ENCODE results near the gene DNTTIP2.

The DNTTIP2 gene

DNA sequence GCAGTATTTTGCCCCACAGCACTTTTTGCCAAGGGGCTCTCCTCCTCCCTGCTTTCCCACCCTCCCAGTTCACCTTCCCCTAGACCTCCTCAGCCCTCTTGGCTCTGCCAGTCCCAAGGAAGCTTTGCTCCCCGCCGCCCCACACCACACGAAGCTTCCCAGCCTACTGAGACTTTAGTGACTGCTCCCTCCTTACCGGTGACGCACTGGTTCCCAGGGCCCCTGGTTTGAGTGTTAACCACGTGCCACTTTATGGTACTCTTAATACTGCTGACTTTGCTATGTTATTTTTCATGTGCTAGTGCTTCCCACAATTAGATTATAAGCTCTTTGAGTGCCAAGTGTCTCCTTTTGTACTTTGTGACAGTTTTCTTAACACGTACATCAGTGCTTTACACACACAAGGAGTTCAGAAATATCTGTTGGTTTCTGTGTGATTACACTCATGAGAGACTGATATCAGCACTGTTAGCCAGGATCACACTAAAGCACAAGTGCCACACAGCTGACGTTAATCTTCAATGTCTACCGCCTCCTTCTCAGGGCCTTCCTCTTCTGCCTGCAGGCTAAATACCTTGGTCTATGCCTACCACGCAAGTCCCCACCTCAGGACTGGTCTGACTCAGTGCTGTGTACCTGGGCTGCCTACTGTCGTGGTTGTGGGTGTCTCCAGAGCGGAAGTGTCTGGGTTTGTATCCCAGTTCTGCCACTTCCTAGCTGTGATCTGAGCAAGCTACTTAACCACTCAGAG lies 61.0 kb downstream of the DNTTIP2 start:
- Histone ChIP-seq H3K4me3 (ENCODE audit: low read depth, low read length) (no peak overlapping the region), H3K27me3 (ENCODE audit: control insufficient read depth, insufficient read depth, low read length) (no peaks in the 10 kb centered on the region), H3K9ac (ENCODE audit: low read depth, low read length) (no peak overlapping the region), H3K9me3 (ENCODE audit: control insufficient read depth, insufficient read depth, low read length) (no peaks in the 10 kb centered on the region), H3K4me1 (ENCODE audit: control insufficient read depth, insufficient read depth, low read length) (peaks cover 28% of the 10 kb centered on the region), H3K36me3 (ENCODE audit: control insufficient read depth, insufficient read depth, low read length) (no peaks in the 10 kb centered on the region)

DNA sequence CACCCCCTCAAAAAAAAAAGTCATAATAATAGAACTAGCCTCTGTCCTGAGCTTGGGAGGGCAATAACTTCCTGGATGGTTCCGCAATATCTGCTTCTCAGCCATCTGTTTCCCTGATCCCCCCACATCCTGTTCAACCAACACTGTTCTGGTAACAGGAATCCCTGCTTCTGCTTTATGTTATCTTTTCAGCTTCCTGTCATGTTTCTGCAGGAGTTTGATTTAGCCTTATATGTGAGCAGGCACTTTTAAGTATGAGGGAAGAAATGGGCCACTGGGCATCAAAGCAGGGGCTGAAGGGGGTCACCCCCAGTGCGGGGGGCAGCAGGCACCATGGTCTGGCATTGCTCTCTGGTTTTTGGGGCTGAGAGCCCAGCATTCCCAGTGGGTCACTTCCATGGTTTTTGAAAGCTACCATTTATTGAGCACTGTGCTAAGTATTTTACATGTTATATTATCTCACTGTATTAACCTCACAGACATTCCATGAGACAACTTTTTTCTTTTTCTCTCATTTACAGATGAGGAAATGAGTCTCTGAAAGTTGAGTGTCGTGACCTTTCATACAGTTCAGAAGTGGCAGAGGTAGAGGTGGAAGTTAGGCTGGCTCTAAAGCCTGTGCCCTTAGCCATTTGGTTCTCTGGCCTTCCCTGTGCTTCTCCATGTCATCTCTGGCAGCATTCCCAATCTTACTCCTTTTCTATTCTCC lies 61.9 kb downstream of the DNTTIP2 start:
- H3K4me3 ChIP-seq (ENCODE audit: low read depth, low read length) = no peak overlapping the region
- H3K4me1 ChIP-seq (ENCODE audit: control insufficient read depth, insufficient read depth, low read length) = peaks cover 28% of the 10 kb centered on the region
- no peaks in the 10 kb centered on the region for H3K9me3 ChIP-seq (ENCODE audit: control insufficient read depth, insufficient read depth, low read length)
- H3K27me3 ChIP-seq (ENCODE audit: control insufficient read depth, insufficient read depth, low read length) = no peaks in the 10 kb centered on the region
- no peaks in the 10 kb centered on the region for H3K36me3 ChIP-seq (ENCODE audit: control insufficient read depth, insufficient read depth, low read length)
- H3K9ac ChIP-seq (ENCODE audit: low read depth, low read length) = no peak overlapping the region

All from iPS-15b (cell line).